Stimulated activated naive CD4-positive, alpha-beta T cell (primary cell): Measurements from ENCODE around the gene CLIC4.
A peak's percentile ranks its signal among the peaks of the same experiment; 100 is the strongest.
"Not testable (repeated sequence)": the region's sequence is repeated elsewhere in the genome, so short reads cannot be mapped to it uniquely, and the experiment has no call there.

Experiments
- DNase-seq, 6 experiments: peaks; one replicate each; lab custom pipeline; 2025; lab: John Stamatoyannopoulos, UW

CLIC4 gene

DNA sequence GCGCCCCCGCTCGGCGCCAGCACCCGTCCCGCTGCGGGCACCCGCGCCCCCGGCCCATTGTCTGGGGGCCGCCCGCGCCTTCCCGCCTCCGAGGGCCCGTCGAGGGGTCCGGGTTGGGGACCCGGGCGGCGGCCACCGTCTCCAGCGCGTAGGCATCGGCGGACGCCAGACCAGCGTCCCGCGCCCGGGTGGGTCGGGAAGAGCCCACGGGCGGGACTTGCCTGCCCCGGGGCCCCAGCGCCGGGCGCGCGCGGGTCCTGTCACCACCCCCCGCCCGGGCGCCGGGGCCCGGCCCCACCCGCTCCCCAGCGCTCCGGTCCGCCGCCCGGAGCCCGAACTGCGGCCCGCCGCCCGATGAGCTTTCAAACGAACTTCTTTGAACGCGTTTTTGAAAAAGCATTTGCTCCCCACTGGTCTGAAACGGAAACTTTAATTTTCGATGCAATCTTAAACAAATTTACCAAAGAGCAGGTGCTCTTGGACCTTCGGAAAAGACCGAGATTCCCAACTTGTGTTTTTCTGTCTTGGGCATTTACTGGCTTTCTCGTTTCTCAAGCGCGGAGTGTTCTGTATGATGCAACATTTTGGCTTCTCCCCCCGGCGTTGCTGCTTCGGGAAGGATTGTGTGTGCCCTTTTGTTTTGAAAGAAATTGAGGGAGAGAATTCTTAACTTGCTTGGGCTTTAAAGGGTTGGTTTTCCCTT is 615 bp downstream of the CLIC4 start:
- peak in 3 of 6 experiments; percentile 6 to 35 (median 25) for DNase-seq

DNA sequence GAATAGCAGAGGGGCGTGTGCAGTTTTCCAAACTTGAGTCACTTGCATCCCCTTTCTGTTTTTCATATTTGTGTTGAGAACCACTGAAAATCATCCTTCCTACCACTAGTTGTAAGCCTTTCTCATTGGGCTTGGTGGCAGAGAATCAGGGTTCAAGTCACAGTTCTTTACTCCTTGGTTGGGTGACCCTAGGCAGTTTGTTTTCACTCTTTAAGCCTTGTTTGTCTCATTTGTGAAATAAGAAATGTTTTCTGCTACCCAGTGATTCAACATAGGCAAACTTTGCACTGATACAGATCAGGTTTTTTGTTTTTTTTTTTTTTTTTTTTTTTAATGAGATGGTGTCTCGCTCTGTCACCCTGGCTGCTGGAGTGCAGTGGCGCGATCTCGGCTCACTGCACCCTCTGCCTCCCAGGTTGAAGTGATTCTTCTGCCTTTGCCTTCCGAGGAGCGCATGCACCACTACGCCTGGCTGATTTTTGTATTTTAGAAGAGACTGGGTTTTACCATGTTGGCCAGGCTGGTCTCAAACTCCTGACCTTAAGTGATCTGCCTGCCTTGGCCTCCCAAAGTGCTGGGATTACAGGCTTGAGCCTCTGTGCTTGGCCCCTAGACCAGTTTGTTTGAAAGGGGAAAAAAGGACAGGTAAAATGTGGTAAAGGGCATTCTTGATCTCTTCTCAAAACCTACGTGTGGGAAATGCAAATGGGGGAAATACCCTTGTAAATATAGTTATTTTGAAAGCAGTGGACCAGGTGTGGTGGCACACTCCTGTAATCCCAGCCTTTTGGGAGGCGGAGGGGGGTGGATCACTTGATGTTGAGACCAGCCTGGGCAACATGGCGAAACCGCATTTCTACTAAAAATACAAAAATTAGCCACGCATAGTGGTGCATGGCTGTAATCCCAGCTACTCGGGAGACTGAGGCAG is 3.2 kb downstream of the CLIC4 start:
- no peak for DNase-seq

DNA sequence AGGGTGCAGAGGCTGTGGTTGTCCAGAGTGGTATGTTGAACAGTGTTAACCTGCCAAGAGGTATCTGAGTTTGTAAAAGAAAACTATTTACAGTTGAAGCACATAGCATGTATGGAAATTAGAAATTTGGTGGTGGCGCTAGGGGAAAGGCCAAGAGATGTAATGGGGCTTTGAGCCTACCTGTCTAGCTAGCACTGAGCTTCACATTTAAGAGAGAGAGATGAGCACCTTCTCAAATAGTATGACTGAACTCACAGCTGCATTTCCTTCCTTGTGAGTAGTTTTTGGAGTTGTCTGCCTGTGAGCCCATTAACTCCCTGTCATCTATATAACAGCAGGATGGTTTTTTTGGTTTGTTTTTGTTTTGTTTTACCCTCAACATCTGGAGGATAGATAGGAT is 4.0 kb downstream of the CLIC4 start:
- no peak for DNase-seq

DNA sequence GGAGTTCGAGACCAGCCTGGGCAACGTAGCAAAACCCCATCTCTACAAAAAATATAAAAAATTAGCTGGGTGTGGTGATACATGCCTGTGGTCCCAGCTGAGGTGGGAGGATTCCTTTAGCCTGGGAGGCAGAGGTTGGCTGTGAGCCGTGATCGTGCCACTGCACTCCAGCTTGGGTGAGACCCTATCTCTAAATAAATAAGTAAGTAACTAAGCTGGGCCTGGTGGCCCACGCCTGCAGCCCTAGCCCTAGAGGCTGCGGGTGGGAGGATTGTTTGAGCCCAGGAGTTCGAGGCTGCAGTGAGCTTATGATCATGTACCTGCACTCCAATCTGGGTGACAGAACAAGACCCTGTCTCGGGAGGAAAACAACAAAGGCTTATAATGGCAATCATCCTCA is 4.6 kb downstream of the CLIC4 start:
- no peak for DNase-seq

DNA sequence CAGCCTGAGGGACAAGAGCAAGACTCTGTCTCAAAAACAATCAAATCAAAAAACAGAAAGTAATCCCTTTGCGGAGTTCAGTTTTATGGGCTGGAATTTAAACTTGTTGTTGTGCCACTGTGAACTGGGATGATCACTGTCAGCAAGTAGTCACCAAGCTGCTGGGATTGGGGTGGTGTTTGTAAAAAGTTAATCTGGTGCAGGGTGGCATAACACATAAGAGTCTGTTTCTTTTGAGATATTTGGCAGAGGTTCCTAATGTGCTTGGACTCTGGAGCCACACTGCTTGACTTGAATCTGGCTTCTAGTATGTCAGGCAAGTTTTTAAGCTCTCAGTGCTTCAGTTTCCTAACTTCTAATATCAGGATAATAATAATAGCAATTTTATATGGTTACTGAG is 6.6 kb downstream of the CLIC4 start:
- DNase-seq: no peak

DNA sequence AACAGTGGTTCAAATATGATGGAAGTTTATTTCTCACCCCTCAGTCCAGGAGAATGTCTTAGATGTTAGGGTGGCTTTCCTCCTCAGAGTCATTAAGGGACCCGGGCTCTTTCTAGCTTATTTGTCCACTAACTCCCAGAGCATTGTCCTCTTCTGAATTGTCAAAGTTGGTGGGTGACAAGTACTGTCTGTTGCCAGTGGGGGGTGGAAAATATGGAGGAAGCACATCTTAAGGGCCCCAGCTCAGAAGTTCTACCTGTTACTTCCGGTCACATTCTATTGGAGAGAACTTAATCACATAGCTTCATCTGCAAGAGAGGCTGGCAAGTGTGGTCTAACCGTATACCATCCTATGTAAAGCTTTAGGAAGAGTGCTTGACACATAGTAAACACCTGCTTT is 7.1 kb downstream of the CLIC4 start:
- no peak for DNase-seq

DNA sequence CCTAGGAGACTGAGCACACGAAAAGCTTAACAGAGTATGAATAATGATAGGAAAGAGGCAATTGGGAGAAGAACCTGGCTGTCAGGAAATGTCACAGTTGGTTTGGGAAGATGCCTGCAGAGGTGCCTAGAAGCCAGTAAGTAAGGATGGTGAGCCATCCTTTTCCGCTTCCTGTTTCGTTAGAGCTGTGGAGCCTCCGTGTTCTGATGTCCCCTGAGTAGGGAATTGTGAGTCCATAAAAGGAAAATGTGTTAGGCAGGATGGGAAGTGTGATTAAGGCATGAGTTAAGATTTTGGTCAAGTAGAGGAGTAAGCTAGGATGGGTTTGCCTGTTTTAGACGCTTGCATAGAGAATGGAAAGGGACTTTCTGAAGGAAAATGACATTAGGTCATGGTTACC is 9.0 kb downstream of the CLIC4 start:
- DNase-seq: no peak

DNA sequence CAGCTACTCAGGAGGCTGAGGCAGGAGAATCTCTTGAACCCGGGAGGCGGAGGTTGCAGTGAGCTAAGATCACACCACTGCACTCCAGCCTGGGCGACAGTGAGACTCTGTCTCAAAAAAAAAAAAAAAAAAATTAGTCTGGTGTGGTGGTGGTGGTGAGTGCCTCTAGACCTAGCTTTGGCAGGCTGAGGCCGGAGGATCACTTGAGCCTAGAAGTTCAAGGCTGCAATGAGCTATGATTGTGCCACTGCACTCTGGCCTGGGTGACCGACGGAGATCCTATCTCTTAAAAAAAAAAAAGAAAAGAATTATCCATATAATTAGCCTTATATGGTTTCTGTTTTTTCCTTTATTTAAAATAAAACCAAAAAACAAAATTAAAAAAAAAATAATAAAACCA is 10.1 kb downstream of the CLIC4 start:
- not testable (repeated sequence) for DNase-seq

DNA sequence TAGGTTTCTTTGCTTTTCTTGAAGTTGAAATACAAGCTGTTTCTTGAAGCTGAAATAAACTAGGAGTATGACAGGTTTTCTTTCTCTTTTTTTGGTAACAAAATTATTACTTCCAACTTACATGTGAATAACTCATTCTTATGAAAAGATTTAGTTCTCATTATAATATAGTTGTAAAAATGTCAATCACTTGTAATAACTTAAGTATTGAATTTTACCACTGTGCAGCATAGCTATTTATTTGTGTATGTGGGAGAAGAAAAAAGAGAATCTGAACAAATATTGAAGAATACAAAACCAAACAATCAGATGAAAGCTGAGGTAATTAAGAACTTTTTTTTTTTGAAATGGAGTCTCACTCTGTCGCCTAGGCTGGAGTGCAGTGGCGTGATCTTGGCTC is 11.1 kb downstream of the CLIC4 start:
- no peak for DNase-seq

DNA sequence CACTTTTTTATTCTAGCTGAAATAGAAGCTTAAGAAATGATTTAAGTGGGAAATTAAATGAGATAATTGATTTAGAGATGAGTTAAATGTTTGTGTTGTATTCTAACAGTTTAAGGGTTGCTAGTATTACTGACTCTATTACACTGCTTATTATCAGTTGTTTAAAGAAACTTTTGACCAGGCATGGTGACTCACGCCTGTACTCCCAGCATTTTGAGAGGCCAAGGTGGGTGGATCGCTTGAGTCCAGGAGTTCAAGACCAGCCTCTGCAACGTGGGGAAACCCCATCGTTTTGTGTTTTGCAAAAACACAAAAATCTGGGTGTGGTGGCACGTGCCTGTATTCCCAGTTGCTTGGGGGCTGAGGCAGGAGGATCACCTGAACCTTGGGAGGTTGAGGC is 14.2 kb downstream of the CLIC4 start:
- no peak for DNase-seq

DNA sequence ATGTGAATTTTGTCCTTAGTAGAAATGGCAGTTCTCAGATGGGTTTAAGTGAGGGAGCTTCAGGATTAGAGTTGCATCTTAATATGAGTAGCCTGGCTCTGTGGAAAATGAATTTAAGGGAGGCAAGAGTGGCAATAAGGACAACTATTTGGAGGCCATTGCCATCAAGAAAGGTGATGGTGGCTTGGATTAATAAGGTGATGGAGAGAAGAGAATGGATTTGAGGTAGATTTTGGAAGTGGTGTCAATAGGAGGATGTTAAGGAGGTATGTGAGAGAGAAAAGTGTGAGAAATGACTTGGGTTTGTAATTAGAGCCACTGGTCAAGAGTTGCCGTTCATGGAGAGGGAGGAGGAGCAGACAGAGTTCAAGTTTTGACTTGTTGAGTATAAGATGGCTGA is 16.3 kb downstream of the CLIC4 start:
- DNase-seq: no peak

DNA sequence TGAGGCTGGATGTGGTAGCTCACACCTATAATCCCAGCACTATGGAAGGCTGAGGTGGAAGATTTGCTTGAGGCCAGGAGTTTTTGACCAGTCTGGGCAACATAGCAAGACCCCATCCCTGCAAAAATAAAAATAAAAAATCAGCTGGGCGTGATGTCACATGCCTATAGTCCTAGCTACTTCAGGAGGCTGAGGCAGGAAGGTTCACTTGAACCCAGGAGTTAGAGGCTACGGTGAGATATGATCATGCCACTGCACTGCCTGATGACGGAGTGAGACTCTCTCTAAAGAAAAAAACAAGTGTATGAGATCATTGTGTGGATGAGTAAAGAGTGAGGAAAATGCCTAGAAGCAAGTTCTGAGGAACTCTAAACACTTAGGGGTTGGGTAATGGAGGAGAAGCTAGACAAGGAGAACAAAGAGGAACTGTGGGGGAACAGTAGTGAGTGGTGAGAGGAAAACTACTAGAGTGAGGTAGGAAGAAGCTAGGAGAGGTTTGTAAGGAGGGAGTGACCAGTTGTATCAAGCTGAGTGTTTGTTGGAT is 17.0 kb downstream of the CLIC4 start:
- no peak for DNase-seq

DNA sequence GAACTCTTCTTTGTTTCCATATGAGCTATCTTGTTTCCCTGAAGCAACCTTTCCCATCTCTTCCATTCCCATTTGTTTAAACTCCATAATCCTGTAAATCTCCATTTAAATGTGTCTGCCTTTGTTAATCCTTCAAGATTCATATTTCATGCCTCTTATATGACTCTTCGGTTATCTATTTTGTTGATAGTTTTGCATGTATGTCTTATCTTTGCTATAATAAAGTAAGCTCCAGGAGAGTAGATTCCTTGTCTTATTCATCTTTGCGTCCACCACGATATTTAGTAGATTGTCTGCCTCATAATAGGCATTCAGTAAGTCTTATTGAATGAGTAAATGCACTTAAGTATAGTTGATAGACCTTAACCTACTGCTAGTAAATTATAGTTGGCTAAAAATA is 18.4 kb downstream of the CLIC4 start:
- no peak for DNase-seq

DNA sequence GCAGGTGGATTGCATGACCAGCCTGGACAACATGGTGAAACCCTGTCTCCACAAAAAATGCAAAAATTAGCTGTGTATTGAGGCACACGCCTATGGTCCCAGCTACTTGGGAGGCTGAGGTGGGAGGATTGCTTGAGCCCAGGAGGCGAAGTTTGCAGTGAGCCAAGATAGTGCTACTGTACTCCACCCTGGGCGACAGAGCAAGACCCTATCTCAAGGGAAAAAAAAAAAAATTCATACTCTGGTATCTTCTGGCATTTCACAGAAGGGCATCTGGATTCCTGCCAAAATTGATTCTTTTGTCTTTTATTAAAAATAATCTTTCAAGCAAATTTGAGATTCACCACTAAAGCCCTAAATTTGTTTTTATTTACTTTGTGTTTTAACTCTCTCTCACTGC is 19.2 kb downstream of the CLIC4 start:
- no peak for DNase-seq

DNA sequence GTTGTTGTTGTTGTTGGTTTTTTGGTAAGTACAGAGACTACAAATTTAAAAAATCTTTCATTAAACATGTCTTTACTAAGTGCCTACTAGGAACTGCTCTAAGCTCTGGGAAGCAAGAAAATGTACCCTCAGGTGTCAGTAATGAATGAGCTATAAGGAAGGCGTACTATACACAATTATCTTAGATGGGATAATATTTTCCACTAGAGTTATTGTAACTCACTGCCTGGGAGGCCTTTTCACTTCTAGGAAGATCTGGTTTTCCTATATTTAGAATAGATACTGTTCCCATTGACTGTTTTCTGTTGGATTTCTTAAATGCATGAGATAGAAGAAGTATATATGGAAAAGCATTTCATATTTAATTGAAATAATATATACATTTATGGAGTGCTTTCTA is 19.6 kb downstream of the CLIC4 start:
- no peak for DNase-seq

DNA sequence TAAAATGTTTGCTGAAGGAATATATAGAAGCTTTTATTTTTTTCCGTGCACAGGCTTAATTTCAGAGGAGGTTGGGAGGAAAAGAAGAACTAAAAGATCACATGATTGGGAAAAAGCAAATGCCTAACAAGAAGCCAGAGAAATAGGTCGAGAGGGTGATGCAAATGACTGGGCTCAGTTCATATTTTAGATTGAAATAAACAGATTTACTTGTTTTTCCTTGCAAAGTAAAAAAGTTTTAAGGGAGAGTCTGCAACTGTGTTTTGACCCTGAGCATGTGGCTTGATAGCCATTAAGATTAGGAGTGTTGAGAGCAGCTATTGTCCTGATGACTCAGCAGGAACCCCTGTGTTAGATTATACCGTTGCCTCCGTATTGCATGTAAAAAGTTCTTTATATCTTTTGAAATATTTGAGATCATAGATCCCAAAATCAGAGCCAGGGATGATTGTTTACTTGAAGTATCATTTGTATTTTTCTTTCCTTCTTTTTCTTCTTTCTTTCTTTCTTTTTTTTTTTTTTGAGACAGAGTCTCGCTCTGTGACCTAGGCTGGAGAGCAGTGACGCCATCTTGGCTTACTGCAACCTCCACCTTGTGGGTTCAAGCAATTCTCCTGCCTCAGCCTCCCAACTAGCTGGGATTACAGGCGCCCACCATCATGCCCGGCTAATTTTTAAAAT is 20.2 kb downstream of the CLIC4 start:
- no peak for DNase-seq

DNA sequence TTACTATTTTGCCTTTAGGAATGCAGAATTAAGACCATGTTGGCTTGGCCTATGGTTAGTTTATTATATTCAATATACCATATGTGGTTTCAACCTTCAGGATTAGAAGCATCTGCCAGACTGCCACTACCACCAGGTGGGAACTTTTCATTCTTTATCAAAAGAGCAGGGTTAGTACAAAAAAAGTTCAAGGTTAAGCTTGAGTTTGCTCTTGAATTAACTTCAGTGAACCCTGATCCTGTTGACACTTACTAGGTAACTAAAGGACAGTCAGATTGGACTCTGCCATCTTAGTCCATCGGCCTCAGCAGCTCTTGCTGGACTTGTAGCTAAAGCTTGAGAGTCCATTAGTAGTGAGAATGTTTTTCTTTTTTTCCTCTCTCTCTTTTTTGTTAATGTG is 22.1 kb downstream of the CLIC4 start:
- DNase-seq: no peak

DNA sequence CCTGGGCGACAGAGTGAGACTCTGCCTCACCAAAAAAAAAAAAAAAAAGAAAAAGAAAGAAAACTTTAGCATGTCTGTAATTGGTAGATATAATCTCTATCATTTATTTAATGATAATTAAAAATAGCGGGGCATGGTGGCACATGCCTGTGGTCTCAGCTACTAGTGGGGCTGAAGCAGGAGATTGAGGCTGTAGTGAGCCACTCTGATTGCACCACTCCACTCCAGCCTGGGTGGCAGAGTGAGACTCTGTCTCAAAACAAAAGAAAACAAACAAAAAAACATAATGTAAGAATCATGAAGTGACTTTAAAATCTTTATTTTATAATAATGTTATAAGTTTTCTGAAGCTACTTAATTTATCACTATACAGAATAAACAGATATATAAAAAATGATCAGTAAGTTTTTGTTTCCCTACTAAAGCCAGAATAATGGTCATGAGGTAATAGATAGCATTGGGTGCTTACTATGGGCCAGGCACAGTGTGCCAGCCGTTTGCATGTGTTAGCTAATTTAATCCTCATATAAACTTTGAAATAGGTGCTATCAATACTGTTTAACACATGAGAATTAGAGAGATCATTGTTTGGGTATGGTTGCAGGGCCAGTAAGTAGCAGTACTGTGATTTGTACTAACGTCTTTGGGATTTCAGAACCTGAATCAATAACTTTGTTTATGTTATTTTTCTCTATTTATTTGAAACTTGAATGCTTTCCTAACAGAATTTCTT is 23.8 kb downstream of the CLIC4 start:
- DNase-seq: no peak

DNA sequence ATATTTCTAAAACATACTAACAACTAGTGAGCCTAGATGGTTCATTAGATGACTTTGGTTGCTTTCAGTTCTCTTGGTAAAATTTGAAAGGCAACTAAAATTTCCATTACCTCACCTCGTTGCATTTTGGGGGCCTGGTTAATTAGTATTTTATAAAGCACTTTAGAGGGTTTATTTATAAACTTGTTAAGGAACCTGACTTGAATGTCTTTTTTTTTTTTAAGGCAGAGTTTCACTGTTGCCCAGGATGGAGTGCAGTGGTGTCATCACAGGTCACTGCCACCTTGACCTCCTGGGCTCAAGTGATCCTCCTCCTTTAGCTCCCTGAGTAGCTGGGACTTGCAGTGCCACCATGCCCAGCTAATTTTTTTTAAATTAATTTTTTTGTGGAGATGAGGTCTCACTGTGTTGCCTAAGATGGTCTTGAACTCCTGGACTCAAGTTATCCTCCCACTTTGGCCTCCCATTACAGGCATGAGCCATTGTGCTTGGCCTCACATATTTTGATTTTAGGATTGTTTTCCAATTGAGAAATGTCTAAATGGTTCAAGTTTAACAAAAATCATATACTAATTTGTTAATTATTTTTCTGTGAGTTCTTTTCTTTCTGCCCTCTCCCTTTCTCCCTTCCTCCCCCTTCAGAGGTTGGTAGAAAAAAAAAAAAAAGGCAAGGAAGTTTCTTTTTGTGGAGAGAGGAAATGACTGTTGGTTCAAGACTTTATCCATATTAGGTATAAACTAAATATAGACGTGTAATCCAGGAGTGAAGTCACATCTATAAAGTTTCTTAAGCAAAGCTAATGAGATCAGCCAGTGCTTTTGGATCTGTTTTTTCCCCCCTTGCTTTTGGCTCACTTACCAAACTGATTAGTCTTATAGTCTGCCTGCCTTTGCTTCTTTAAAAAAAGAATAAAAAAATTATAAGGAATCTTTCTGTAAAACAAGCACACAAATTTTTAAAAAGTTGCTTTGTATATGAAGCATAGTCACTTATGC is 24.7 kb downstream of the CLIC4 start:
- no peak for DNase-seq

DNA sequence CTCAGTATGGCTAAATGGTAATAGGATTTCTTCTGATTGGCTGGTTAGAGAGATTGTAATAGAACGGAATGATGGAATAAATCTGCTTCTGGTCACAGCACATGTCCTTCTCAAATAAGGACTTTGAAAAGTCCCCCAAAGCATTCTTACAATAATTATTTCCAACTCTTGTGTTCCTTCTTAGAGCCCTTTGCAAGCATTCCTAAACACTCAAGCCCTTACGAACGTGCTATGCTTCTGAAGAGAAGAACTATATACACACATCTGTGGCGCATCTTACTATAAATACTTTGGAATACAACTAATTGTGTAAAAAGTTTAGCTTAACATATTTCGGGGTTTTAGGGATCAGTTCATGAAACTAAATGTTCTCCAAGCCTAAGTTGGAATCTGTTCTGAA is 25.6 kb downstream of the CLIC4 start:
- no peak for DNase-seq

DNA sequence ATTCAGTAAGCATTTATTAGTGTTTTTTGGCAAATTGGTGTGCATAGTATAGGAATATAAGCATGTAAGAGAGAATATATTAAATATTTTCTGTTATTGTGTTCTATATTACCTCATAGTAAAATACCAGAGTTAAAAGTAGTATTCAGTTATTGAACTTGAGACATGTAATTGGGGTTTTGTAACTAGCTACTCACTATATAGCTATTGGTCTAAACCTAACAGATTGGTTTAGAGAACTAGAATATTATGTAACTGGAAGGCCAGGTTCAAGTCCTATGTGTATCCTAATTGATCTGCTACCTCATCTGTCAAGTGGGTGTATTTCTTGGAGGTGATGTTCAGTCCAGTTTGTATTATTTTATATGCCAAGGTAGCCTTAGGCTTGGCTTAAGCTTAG is 26.3 kb downstream of the CLIC4 start:
- no peak for DNase-seq
